HG02943 (cell line): ENCODE data around the gene SFI1.
"Not testable (repeated sequence)": the region's sequence is repeated elsewhere in the genome, so short reads cannot be mapped to it uniquely, and the experiment has no call there.

Experiments
- ATAC-seq: cut with Tn5 transposase; IDR thresholded peaks from one replicate; pipeline ENCODE4 v1.9.1; 2021; ENCODE audit warnings: mild to moderate bottlenecking, low read depth, moderate library complexity; ENCODE audit not compliant: unreplicated experiment

Gene SFI1

GRCh38 chr22:31490496-31490925 lies 5.8 kb upstream of the SFI1 start:
- ATAC-seq, result peak; percentile 49

DNA sequence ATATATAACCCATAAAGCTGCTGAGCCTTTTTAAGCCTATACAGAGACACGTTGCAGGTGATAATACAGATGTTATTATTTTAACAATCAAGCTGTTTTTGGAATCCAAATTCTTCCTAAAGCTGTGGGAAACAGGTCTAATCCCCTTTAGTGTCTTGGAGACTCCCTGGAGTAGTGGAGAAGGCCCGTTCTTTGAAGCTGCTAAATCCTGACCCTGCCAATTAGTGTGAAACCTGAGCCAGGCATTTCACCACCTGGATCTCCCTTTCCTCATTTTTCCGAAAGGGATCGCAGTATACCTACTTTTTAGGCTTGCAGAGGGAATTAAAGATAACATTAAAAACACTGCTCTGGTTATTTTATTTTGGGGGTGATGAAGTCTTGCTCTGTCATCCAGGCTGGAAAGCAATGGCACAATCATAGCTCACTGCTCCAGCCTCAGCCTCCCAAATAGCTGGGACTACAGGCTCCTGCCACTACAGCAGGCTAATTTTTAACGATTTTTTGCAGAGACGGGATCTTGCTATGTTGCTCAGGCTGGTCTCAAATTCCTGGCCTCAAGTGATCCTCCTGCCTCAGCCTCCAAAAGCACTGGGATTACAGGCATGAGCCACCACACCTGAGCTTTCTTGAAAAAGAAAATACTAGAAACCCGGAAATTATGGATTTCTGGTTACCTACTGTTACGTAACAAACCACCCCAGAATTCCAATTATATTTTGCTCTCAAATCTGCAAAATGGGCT lies 4.9 kb upstream of the SFI1 start:
- ATAC-seq, result no peak

GRCh38 chr22:31492151-31492550 lies 4.2 kb upstream of the SFI1 start:
- ATAC-seq, result no peak

- not testable (repeated sequence) for ATAC-seq
Measured at GRCh38 chr22:31493355-31493754, 3.0 kb upstream of the SFI1 start.

DNA sequence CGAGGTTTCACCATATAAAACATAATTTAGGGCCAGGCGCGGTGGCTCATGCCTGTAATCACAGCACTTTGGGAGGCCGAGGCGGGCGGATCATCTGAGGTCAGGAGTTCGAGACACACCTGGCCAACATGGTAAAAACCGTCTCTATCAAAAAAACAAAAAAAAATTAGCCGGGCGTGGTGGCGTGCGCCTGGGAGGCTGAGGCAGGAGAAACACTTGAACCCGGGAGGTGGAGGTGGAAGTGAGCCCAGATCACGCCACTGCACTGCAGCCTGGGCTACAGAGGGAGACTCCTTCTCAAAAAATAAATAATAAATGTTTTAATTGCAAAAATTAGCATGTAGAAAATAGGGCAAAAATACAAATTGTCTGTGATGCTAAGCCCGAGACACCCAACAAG lies 993 bp upstream of the SFI1 start:
- ATAC-seq, result no peak

DNA sequence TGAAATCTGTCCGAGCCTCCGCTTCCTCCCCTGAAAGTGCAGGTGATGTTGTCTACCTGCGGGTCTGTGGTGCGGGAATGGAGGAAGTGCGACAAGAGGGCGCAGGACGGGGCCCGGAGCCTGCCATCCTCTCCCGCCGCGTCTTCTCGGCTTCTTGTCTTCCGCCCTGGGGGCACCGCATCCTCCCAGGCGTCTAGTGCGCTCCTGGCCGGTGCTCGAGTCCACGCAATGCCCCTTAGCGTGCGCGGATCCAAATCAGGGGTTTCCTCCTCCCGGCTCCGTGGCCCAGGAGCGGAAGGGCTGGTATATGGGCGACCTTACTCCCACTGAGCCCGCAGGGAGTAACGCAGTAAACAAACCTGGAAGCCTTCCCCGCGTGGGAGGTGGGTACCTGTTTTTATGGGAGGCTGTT lies 405 bp downstream of the SFI1 start:
- ATAC-seq, result peak; percentile 12

- no peak for ATAC-seq
Measured at GRCh38 chr22:31497148-31497938, 1.0 kb downstream of the SFI1 start.

GRCh38 chr22:31501738-31502137 lies 5.4 kb downstream of the SFI1 start:
- no peak for ATAC-seq

- no peak for ATAC-seq
Measured at GRCh38 chr22:31503211-31503964, 7.1 kb downstream of the SFI1 start.

DNA sequence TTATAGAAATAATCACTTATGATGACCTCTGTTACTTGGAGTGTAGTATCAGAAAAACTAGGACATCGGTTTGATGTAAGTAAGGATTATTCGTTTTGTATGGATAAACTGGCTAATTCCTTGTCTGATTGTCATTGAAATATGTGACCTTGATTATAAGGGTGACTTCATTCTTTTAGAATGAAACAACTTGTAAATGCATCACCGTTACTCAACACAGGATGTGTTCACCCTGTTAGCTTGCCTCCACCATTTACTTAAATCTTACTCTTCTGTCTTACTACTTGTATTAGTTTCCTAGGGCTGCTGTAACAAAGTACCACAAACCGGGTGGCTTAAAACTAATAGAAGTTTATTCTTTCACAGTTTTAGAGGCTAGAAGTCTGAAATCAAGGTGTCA lies 7.9 kb downstream of the SFI1 start:
- no peak for ATAC-seq

GRCh38 chr22:31507517-31507916 lies 11.2 kb downstream of the SFI1 start:
- ATAC-seq, result not testable (repeated sequence)

DNA sequence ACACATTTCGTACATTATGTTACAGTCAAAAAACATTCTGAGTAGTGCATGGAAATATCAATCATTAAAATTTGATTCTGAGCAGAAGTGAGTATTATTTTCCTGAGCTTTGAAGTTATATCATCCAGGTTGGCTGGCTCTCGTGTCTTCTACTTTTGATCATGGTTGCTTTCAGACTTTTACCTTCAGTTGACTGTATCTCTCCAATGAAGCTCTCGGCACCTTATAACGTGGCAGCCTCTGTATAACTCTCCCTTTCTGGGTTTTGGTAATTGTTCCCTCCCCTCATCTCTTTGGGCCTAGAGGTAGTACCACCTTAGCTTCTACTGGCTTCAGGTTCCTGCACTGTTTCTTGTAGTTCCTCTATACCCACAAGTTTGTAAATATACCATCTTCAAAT lies 12.2 kb downstream of the SFI1 start:
- no peak for ATAC-seq

GRCh38 chr22:31509061-31509762 lies 12.9 kb downstream of the SFI1 start:
- ATAC-seq, result no peak

DNA sequence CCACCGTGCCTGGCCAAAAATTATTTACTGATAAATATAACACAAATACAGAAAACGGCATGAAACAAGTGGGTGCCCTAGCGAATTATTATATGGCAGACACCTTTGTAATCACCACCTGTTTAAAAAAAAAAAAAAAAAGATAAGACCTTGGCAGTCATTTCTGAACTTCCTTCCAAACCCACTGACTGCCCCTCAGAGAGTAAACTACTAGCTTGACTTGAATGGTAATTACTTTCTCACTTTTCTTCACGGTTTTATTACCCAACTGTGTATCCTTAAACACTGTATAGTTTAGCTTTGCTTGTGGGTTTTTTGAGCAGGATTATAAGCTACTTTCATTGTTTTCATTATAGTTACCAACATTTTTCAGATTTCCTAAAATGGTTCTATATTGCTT lies 23.7 kb downstream of the SFI1 start:
- ATAC-seq, result no peak

DNA sequence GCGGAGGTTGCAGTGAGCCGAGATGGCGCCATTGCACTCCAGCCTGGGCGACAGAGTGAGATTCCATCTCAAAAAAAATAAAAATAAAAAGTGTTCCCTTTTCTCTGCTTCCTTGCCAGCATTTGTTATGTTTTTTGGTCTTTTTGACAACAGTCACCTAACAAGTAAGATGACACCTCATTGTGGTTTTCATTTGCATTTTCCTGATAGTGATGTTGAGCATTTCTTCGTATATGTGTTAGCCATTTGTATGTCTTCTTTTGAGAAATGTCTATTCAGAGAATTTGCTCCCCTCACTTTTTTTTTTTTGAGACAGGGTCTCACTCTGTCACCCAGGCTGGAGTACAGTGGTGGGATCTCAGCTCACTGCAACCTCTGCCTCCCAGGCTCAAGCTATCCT lies 27.8 kb downstream of the SFI1 start:
- ATAC-seq, result not testable (repeated sequence)

- ATAC-seq, result no peak
Measured at GRCh38 chr22:31526270-31526669, 29.9 kb downstream of the SFI1 start.

- no peak for ATAC-seq
Measured at GRCh38 chr22:31530823-31531195, 34.5 kb downstream of the SFI1 start.

DNA sequence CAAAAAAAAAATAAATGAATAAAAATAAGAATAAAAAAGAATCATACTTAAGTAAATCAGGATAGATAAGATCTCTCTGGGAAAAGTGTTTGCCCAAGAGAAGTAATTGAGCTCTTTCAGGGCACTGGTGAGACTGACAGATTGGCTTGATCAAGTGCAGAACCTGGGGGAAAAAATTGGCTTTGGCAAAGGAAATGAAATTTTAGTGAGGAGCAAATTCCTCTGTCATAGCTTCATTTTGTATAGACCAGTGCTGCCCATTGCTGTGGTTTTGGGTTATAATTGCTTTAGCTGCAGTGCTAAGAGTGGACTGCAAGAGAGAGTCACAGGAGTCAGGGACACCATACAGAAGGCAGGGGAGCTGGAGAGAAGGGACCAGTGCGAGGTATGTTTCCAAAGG lies 35.7 kb downstream of the SFI1 start:
- no peak for ATAC-seq

DNA sequence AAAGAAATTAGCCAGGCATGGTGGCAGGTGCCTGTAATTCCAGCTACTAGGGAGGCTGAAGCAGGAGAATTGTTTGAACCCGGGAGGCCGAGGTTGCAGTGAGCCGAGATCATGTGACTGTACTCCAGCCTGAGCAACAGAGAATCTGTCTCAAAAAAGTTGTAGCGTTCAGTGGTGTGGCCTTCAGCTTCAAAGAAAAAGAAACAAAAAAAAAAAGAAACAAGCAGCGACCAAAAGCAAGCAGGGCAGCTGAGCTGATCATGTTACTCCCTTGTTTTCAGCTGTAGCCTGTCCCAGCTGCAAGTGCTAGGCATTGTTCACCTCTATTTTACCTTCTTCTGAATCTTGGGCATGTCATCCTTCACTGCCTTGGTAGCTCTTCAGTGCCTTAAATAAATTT lies 37.0 kb downstream of the SFI1 start:
- no peak for ATAC-seq

DNA sequence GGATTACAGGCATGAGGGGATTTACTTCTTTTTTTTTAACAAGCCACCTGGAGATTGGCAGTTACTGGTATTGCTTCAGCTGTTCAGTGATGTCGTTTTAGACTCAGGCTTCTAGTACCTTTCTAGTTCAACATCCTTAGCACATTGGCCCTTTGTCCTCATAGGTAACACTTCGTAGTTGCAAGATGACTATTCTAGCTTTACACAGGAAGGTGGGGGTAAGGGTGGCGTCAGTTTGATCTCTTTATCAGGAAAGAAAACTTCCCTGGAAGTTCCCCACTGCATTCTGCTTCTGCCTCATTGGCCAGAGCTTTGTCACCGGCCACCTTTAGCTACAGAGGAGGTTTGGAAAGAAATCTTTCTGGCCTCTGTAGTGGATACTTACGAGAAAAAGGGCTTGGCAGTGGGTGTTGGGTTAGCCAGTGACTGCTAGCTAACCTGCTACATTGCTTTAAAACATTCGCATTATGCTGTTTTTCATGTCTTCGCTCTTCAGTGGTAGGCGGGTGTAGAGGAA lies 40.7 kb downstream of the SFI1 start:
- no peak for ATAC-seq
